Bronchial epithelial cell (primary cell): ENCODE measurements around the gene CHRNB2. TPM values are rescaled to one million over a fixed set of nuclear protein-coding genes. Genes with fewer than 3 reads are reported as not detected.

Experiments used
- DNase-seq: peaks from one replicate; pipeline ENCODE4 v3.0.0-alpha.2; 2010; ENCODE audit warnings: low read depth
- FAIRE-seq: peaks from 2 replicates; lab custom pipeline; 2011; peaks lifted over from hg19 to GRCh38; lab: Jason Lieb, UNC
- H3K27me3 ChIP-seq: 2 replicates; pipeline ENCODE4 v1.5.1; 2011; ENCODE audit warnings: low read length; ENCODE audit not compliant: control insufficient read depth, insufficient read depth
- H3K36me3 ChIP-seq: 2 replicates; pipeline ENCODE4 v1.5.1; 2011; ENCODE audit warnings: low read length; ENCODE audit not compliant: control insufficient read depth, insufficient read depth
- H3K4me3 ChIP-seq: 2 replicates; pipeline ENCODE4 v1.5.1; 2011; ENCODE audit warnings: mild to moderate bottlenecking, low read depth, low read length, control low read depth
- CTCF ChIP-seq: IDR thresholded peaks from 2 replicates; pipeline ENCODE4 v1.5.1; 2011; ENCODE audit warnings: mild to moderate bottlenecking, moderate library complexity, low read length, control low read depth, inconsistent platforms; ENCODE audit not compliant: insufficient read depth, severe bottlenecking
- total RNA-seq: library from RNA; depleted of rRNA; stranded (reverse); fragments of >200 nt; gene quantifications from 2 replicates; pipeline ENCODE4 v1.2.1, GENCODE V29; 2014

The CHRNB2 gene
- total RNA-seq, 1 donor from 2014 or later, result not detected

- Histone ChIP-seq H3K27me3 (no peaks in the 10 kb centered on the region), H3K4me3 (no peak overlapping the region), H3K36me3 (peaks cover 25% of the 10 kb centered on the region)
- no peak for TF ChIP-seq CTCF
- no peak for DNase-seq
- FAIRE-seq, result no peak
Observed at GRCh38 chr1:154579374-154579773, 11.8 kb downstream of the CHRNB2 start.

- Histone ChIP-seq H3K27me3 (no peaks in the 10 kb centered on the region), H3K4me3 (no peak overlapping the region), H3K36me3 (peaks cover 45% of the 10 kb centered on the region)
- TF ChIP-seq CTCF, result no peak
- no peak for FAIRE-seq
- no peak for DNase-seq
Observed at GRCh38 chr1:154581766-154582165, 14.2 kb downstream of the CHRNB2 start.

GRCh38 chr1:154582885-154583284 is 15.3 kb downstream of the CHRNB2 start:
- TF ChIP-seq CTCF, result no peak
- Histone ChIP-seq H3K4me3 (no peak overlapping the region), H3K36me3 (peaks cover 53% of the 10 kb centered on the region), H3K27me3 (no peaks in the 10 kb centered on the region)
- no peak for DNase-seq
- FAIRE-seq, result no peak

GRCh38 chr1:154583773-154584172 is 16.2 kb downstream of the CHRNB2 start:
- no peak for DNase-seq
- TF ChIP-seq CTCF, result no peak
- FAIRE-seq, result no peak
- peaks cover 61% of the 10 kb centered on the region for H3K36me3 ChIP-seq
- H3K27me3 ChIP-seq, result no peaks in the 10 kb centered on the region
- H3K4me3 ChIP-seq, result no peak overlapping the region

GRCh38 chr1:154584267-154584994 is 16.9 kb downstream of the CHRNB2 start:
- Histone ChIP-seq H3K27me3 (no peaks in the 10 kb centered on the region), H3K36me3 (peaks cover 62% of the 10 kb centered on the region), H3K4me3 (no peak overlapping the region)
- no peak for FAIRE-seq
- TF ChIP-seq CTCF, result no peak
- no peak for DNase-seq

GRCh38 chr1:154586231-154586630 is 18.7 kb downstream of the CHRNB2 start:
- FAIRE-seq, result no peak
- no peak for DNase-seq
- no peak for TF ChIP-seq CTCF
- Histone ChIP-seq H3K36me3 (peaks cover 65% of the 10 kb centered on the region), H3K4me3 (no peak overlapping the region), H3K27me3 (no peaks in the 10 kb centered on the region)
